ENCODE measurements around the gene PPP1R13B.

The PPP1R13B gene

GRCh38 chr14:103818422-103818821, 29.0 kb downstream of the PPP1R13B start:
- TF ChIP-seq, protein P1, sequence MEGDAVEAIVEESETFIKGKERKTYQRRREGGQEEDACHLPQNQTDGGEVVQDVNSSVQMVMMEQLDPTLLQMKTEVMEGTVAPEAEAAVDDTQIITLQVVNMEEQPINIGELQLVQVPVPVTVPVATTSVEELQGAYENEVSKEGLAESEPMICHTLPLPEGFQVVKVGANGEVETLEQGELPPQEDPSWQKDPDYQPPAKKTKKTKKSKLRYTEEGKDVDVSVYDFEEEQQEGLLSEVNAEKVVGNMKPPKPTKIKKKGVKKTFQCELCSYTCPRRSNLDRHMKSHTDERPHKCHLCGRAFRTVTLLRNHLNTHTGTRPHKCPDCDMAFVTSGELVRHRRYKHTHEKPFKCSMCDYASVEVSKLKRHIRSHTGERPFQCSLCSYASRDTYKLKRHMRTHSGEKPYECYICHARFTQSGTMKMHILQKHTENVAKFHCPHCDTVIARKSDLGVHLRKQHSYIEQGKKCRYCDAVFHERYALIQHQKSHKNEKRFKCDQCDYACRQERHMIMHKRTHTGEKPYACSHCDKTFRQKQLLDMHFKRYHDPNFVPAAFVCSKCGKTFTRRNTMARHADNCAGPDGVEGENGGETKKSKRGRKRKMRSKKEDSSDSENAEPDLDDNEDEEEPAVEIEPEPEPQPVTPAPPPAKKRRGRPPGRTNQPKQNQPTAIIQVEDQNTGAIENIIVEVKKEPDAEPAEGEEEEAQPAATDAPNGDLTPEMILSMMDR (IDR thresholded peaks at IDR 0.05; ENCODE audit: insufficient read depth, low read length): no peak
- no peak for TF ChIP-seq SPI1 (IDR thresholded peaks at IDR 0.05; ENCODE audit: borderline replicate concordance, low read depth)
- no peak for TF ChIP-seq POLR2AphosphoS5 (IDR thresholded peaks at IDR 0.05; ENCODE audit: low read depth)
- no peak for TF ChIP-seq GABPA (IDR thresholded peaks at IDR 0.05; ENCODE audit: low read depth)
- no peak for TF ChIP-seq REST (IDR thresholded peaks at IDR 0.05; ENCODE audit: insufficient replicate concordance, low read depth)
- DNase-seq (ENCODE audit: low read depth in 1 of 2, low spot score in 1 of 2): no peak
- Histone ChIP-seq H3K27me3 (ENCODE audit: insufficient read depth, poor library complexity, severe bottlenecking) (peaks cover 13% of the 10 kb centered on the region), H3K27ac (replicated peaks) (no peak overlapping the region), H3K4me3 (replicated peaks; ENCODE audit: insufficient read depth, low read length) (no peak overlapping the region)

- Histone ChIP-seq H3K4me3 (replicated peaks; ENCODE audit: insufficient read depth, low read length) (no peak overlapping the region), H3K27me3 (ENCODE audit: insufficient read depth, poor library complexity, severe bottlenecking) (peaks cover 13% of the 10 kb centered on the region), H3K27ac (replicated peaks) (no peak overlapping the region)
- TF ChIP-seq, protein P1 (IDR thresholded peaks at IDR 0.05; ENCODE audit: insufficient read depth, low read length): no peak
- TF ChIP-seq GABPA (IDR thresholded peaks at IDR 0.05; ENCODE audit: low read depth): no peak
- no peak for TF ChIP-seq REST (IDR thresholded peaks at IDR 0.05; ENCODE audit: insufficient replicate concordance, low read depth)
- TF ChIP-seq POLR2AphosphoS5 (IDR thresholded peaks at IDR 0.05; ENCODE audit: low read depth): no peak
- no peak for TF ChIP-seq SPI1 (IDR thresholded peaks at IDR 0.05; ENCODE audit: borderline replicate concordance, low read depth)
- no peak for DNase-seq (ENCODE audit: low read depth in 1 of 2, low spot score in 1 of 2)
Observed at GRCh38 chr14:103817595-103817994, 29.8 kb downstream of the PPP1R13B start.

GRCh38 chr14:103816991-103817390, 30.4 kb downstream of the PPP1R13B start:
- DNase-seq (ENCODE audit: low read depth in 1 of 2, low spot score in 1 of 2): no peak
- TF ChIP-seq GABPA (IDR thresholded peaks at IDR 0.05; ENCODE audit: low read depth) (no peak), SPI1 (IDR thresholded peaks at IDR 0.05; ENCODE audit: borderline replicate concordance, low read depth) (no peak), REST (IDR thresholded peaks at IDR 0.05; ENCODE audit: insufficient replicate concordance, low read depth) (no peak)
- Histone ChIP-seq H3K27ac (replicated peaks) (no peak overlapping the region), H3K27me3 (ENCODE audit: insufficient read depth, poor library complexity, severe bottlenecking) (peaks cover 13% of the 10 kb centered on the region), H3K4me3 (replicated peaks; ENCODE audit: insufficient read depth, low read length) (no peak overlapping the region)
